Liver (tissue), 9 donors: ENCODE measurements around the gene SLC4A8. TPM values are rescaled to one million over a fixed set of nuclear protein-coding genes. Genes with fewer than 3 reads are reported as not detected.

Experiments used
- DNase-seq: peaks from one replicate; pipeline ENCODE4 v3.0.0-alpha.2; 2017; ENCODE audit warnings: low spot score
- H3K27ac ChIP-seq, 2 donors: one replicate each; pipeline ENCODE4 v1.7.0; 2013; ENCODE audit warnings: inconsistent platforms in 2 of 2, low read length in 2 of 2, control low read depth in 1 of 2, low read depth in 1 of 2, mild to moderate bottlenecking in 1 of 2
- H3K27me3 ChIP-seq, 4 donors: one replicate each; pipeline versions ENCODE4 v1.6.1 to v1.7.0; 2013; ENCODE audit warnings: low read length in 3 of 4, inconsistent platforms in 1 of 4, mild to moderate bottlenecking in 1 of 4, moderate library complexity in 1 of 4; ENCODE audit not compliant: control insufficient read depth in 4 of 4, insufficient read depth in 4 of 4
- H3K36me3 ChIP-seq, 4 donors: one replicate each; pipeline versions ENCODE4 v1.6.1 to v1.7.0; 2013; ENCODE audit warnings: low read length in 3 of 4, mild to moderate bottlenecking in 3 of 4, low read depth in 1 of 4, moderate library complexity in 1 of 4; ENCODE audit not compliant: control insufficient read depth in 4 of 4, insufficient read depth in 3 of 4
- H3K4me1 ChIP-seq, 4 donors: one replicate each; pipeline versions ENCODE4 v1.6.1 to v1.7.0; 2013; ENCODE audit warnings: low read length in 3 of 4, mild to moderate bottlenecking in 3 of 4, moderate library complexity in 1 of 4; ENCODE audit not compliant: control insufficient read depth in 4 of 4, insufficient read depth in 4 of 4
- H3K4me3 ChIP-seq, 3 donors: one replicate each; pipeline versions ENCODE4 v1.6.1 to v1.7.0; 2013; ENCODE audit warnings: low read length in 3 of 3, control low read depth in 1 of 3, low read depth in 1 of 3, mild to moderate bottlenecking in 1 of 3
- H3K9ac ChIP-seq, 2 donors: one replicate each; pipeline ENCODE4 v1.7.0; 2013; ENCODE audit warnings: low read length in 2 of 2, mild to moderate bottlenecking in 2 of 2, moderate library complexity in 2 of 2, control low read depth in 1 of 2, low read depth in 1 of 2
- H3K9me3 ChIP-seq, 4 donors: one replicate each; pipeline versions ENCODE4 v1.6.1 to v1.7.0; 2013; ENCODE audit warnings: low read length in 3 of 4; ENCODE audit not compliant: control insufficient read depth in 4 of 4
- EGR1 ChIP-seq, 2 donors: IDR thresholded peaks; 2 replicates each; pipeline ENCODE4 v1.6.1; 2016 to 2018; ENCODE audit warnings: antibody characterized with exemption in 2 of 2, low read depth in 2 of 2
- FOXA1 ChIP-seq: IDR thresholded peaks from 2 replicates; pipeline ENCODE4 v1.6.1; 2016; ENCODE audit warnings: antibody characterized with exemption
- FOXA2 ChIP-seq: IDR thresholded peaks from 2 replicates; pipeline ENCODE4 v1.6.1; 2016; ENCODE audit warnings: antibody characterized with exemption
- GABPA ChIP-seq, 2 donors: IDR thresholded peaks in 1 of 2; conservative IDR thresholded peaks in 1 of 2; 2 replicates each; pipeline ENCODE4 v1.6.1; 2016; ENCODE audit warnings: antibody characterized with exemption in 2 of 2, mild to moderate bottlenecking in 1 of 2, moderate library complexity in 1 of 2
- HNF4A ChIP-seq, 2 donors: conservative IDR thresholded peaks; 2 replicates each; pipeline ENCODE4 v1.6.1; 2016; ENCODE audit warnings: antibody characterized with exemption in 2 of 2, mild to moderate bottlenecking in 2 of 2
- HNF4G ChIP-seq: IDR thresholded peaks from 2 replicates; pipeline ENCODE4 v1.6.1; 2016; ENCODE audit warnings: antibody characterized with exemption
- JUND ChIP-seq, 2 donors: IDR thresholded peaks; 2 replicates each; pipeline ENCODE4 v1.6.1; 2016; ENCODE audit warnings: antibody characterized with exemption in 2 of 2
- NR2F2 ChIP-seq: IDR thresholded peaks from 2 replicates; pipeline ENCODE4 v1.6.1; 2016; ENCODE audit warnings: antibody characterized with exemption
- RAD21 ChIP-seq, 2 donors: IDR thresholded peaks; 2 replicates each; pipeline ENCODE4 v1.6.1; 2016; ENCODE audit warnings: antibody characterized with exemption in 2 of 2, mild to moderate bottlenecking in 2 of 2
- RXRA ChIP-seq, 2 donors: IDR thresholded peaks; 2 replicates each; pipeline ENCODE4 v1.6.1; 2017 to 2018; ENCODE audit warnings: antibody characterized with exemption in 2 of 2, mild to moderate bottlenecking in 1 of 2
- SP1 ChIP-seq: IDR thresholded peaks from 2 replicates; pipeline ENCODE4 v1.6.1; 2018; ENCODE audit warnings: antibody characterized with exemption, mild to moderate bottlenecking
- YY1 ChIP-seq: IDR thresholded peaks from 2 replicates; pipeline ENCODE4 v1.6.1; 2016; ENCODE audit warnings: antibody characterized with exemption, mild to moderate bottlenecking
- ZBTB33 ChIP-seq: IDR thresholded peaks from 2 replicates; pipeline ENCODE4 v1.6.1; 2016; ENCODE audit warnings: antibody characterized with exemption
- WGBS: extraction: QIAGEN DNeasy Blood & Tissue Kit; methylation state at CpG from one replicate; pipeline ENCODE4 v1.1.7; 2013; 5-methylcytosine and 5-hydroxymethylcytosine counted together
- polyA plus RNA-seq, 2 donors: library from polyadenylated mRNA; stranded (reverse) in 1 of 2; unstranded in 1 of 2; fragments of 200-250 nt in 1 of 2; fragments of >200 nt in 1 of 2; fragmentation: Nextera tagmentation in 1 of 2; extraction: Ambion mirVana in 1 of 2; gene quantifications; one replicate each; pipeline versions ENCODE4 v1.2.1 to v1.2.3, GENCODE V29; 2013 to 2015
- total RNA-seq, 2 donors: library from RNA; depleted of rRNA; stranded (reverse); fragments of >200 nt; gene quantifications; one replicate each; pipeline ENCODE4 v1.2.3, GENCODE V29; 2014
- TF ChIP-seq, protein P1 (sequence below): IDR thresholded peaks from 2 replicates; pipeline ENCODE4 v1.6.1; 2016; ENCODE audit warnings: antibody characterized with exemption
- TF ChIP-seq, protein P2 (sequence below): fragments of 150-350 bp; IDR thresholded peaks from 2 replicates; pipeline ENCODE4 v1.5.1; 2017; ENCODE audit warnings: improper control_type of control experiment, low read depth, low read length; ENCODE audit not compliant: missing input control
- donor health status: healthy.
- donor health status: healthy.
- donor health status: healthy.
- donor health status: healthy.
- donor health status: healthy.

Gene SLC4A8
- total and polyA plus RNA-seq, 4 donors = 0.07 to 1.0 (median 0.75) TPM; not detected in 1

DNA sequence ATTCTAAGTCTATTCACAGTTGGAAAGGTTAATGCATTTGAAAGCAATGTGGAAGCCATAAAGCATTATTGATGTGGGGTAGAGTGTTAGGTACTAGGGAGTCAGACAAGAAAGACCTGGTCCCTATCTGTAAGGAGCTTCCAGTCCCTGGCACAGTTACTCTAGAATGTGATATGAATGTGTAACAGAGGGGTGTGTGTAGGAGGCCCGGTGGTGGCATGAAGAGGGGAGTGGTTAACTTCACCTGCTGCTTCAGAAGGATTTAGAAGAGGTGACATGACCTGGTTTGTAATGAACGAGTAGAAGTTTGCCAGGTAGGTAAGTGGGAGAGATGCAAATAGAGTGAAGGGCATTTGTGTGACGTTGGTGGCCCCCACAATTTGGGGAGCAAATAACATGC is 18.3 kb upstream of the SLC4A8 start:
- H3K27ac ChIP-seq = no peak overlapping the region
- 83% methylated on average over 3 of the region's 3 CpGs for WGBS
- H3K9ac ChIP-seq = no peak overlapping the region

DNA sequence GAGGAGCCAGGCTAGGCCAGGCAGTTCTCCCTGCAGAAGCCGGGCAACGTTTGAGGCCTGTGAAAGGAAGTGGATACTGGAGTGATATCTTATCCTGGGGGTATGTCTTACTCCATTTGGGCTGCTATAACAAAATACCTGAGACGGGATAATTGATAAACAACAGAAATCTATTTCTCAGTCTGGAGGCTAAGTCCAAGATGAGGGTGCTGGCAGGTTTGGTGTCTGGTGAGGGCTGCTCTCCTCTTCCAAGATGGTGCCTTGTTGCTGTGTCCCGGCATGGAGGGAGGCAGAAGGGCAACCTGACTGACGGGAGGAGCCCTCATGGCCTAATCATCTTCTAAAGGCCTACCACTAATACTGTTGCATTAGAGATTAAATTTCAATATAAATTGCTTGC is 17.8 kb upstream of the SLC4A8 start:
- Histone ChIP-seq H3K9me3 (no peaks in the 10 kb centered on the region), H3K27me3 (no peaks in the 10 kb centered on the region), H3K4me1 (no peaks in the 10 kb centered on the region), H3K36me3 (peaks cover 0 to 1% (median 0%) of the 10 kb centered on the region in 4 donors), H3K4me3 (no peak overlapping the region), H3K27ac (no peak overlapping the region), H3K9ac (no peak overlapping the region)
- TF ChIP-seq HNF4A (conservative IDR thresholded peaks at IDR 0.05) (no peak), NR2F2 (no peak), JUND (IDR thresholded peaks at IDR 0.05) (no peak), RAD21 (IDR thresholded peaks at IDR 0.05) (no peak), FOXA2 (no peak), GABPA (IDR thresholded peaks at IDR 0.05 in 1 of 2, conservative IDR thresholded peaks at IDR 0.05 in 1 of 2) (no peak), HNF4G (no peak), SP1 (no peak), EGR1 (IDR thresholded peaks at IDR 0.05; ENCODE audit: low read depth in 2 of 2) (no peak), RXRA (IDR thresholded peaks at IDR 0.05) (no peak)
- TF ChIP-seq, protein P1, sequence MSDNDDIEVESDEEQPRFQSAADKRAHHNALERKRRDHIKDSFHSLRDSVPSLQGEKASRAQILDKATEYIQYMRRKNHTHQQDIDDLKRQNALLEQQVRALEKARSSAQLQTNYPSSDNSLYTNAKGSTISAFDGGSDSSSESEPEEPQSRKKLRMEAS = no peak
- WGBS = 90% methylated on average over 5 of the region's 5 CpGs
- DNase-seq = no peak

More for the DNA sequence above, 18.3 kb upstream of the SLC4A8 start:
- Histone ChIP-seq H3K4me1 (no peaks in the 10 kb centered on the region), H3K36me3 (peaks cover 0 to 1% (median 0%) of the 10 kb centered on the region in 4 donors), H3K4me3 (no peak overlapping the region), H3K9me3 (no peaks in the 10 kb centered on the region), H3K27me3 (no peaks in the 10 kb centered on the region)
- DNase-seq = no peak
- TF ChIP-seq, protein P1 = no peak
- no peak for TF ChIP-seq GABPA (IDR thresholded peaks at IDR 0.05 in 1 of 2, conservative IDR thresholded peaks at IDR 0.05 in 1 of 2)
- TF ChIP-seq FOXA1 = no peak
- no peak for TF ChIP-seq ZBTB33

GRCh38 chr12:51407604-51408003 is 17.0 kb upstream of the SLC4A8 start:
- Histone ChIP-seq H3K4me3 (no peak overlapping the region), H3K9me3 (no peaks in the 10 kb centered on the region), H3K36me3 (peaks cover 0 to 1% (median 0%) of the 10 kb centered on the region in 4 donors), H3K27ac (no peak overlapping the region), H3K9ac (no peak overlapping the region), H3K27me3 (no peaks in the 10 kb centered on the region), H3K4me1 (no peaks in the 10 kb centered on the region)
- TF ChIP-seq, protein P2, sequence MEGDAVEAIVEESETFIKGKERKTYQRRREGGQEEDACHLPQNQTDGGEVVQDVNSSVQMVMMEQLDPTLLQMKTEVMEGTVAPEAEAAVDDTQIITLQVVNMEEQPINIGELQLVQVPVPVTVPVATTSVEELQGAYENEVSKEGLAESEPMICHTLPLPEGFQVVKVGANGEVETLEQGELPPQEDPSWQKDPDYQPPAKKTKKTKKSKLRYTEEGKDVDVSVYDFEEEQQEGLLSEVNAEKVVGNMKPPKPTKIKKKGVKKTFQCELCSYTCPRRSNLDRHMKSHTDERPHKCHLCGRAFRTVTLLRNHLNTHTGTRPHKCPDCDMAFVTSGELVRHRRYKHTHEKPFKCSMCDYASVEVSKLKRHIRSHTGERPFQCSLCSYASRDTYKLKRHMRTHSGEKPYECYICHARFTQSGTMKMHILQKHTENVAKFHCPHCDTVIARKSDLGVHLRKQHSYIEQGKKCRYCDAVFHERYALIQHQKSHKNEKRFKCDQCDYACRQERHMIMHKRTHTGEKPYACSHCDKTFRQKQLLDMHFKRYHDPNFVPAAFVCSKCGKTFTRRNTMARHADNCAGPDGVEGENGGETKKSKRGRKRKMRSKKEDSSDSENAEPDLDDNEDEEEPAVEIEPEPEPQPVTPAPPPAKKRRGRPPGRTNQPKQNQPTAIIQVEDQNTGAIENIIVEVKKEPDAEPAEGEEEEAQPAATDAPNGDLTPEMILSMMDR = no peak
- no peak for TF ChIP-seq ZBTB33
- TF ChIP-seq GABPA (IDR thresholded peaks at IDR 0.05 in 1 of 2, conservative IDR thresholded peaks at IDR 0.05 in 1 of 2) = no peak
- TF ChIP-seq YY1 = no peak
- TF ChIP-seq FOXA2 = no peak
- no peak for TF ChIP-seq HNF4A (conservative IDR thresholded peaks at IDR 0.05)
- no peak for DNase-seq
- 68% methylated on average over 4 of the region's 4 CpGs for WGBS
